ENCODE results near the gene VN1R4.

GRCh38 chr19:53285087-53285486, 17.6 kb upstream of the VN1R4 start:
- TF ChIP-seq GATA3 (IDR thresholded peaks at IDR 0.05; ENCODE audit: low read depth, low read length) (no peak), GATA2 (IDR thresholded peaks at IDR 0.05; ENCODE audit: low read depth, low read length) (no peak)

Data from SH-SY5Y (cell line).